RPMI8226 (cell line): Measurements from ENCODE around the gene GJB3.

Source experiments
- DNase-seq: peaks from one replicate; pipeline ENCODE4 v3.0.0-alpha.2; 2015

The GJB3 gene

GRCh38 chr1:34827341-34827941 is 46.4 kb downstream of the GJB3 start:
- DNase-seq: no peak

GRCh38 chr1:34828611-34829010 is 47.6 kb downstream of the GJB3 start:
- no peak for DNase-seq

GRCh38 chr1:34829250-34829649 is 48.2 kb downstream of the GJB3 start:
- no peak for DNase-seq

GRCh38 chr1:34831721-34832246 is 50.8 kb downstream of the GJB3 start:
- DNase-seq: no peak

- DNase-seq: no peak
These were observed 52.7 kb downstream of the GJB3 start for GRCh38 chr1:34833711-34834110.
